ENCODE data around the gene COL28A1. TPM values are rescaled to one million over a fixed set of nuclear protein-coding genes. Genes with fewer than 3 reads are reported as not detected.
A peak's percentile ranks its signal among the peaks of the same experiment; 100 is the strongest.

Gene COL28A1
- total RNA-seq (2014; rRNA removed; shearing (Covaris generic)), result not detected in 2 replicates

- Histone ChIP-seq H3K27me3 (replicated peaks) (peaks cover 6% of the 10 kb centered on the region), H3K27ac (no peak within 1 kb of the TSS), H3K4me3 (no peak within 1 kb of the TSS), H3K36me3 (no peaks in the 10 kb centered on the region), H3K9me3 (replicated peaks) (no peaks in the 10 kb centered on the region), H3K4me1 (replicated peaks) (no peaks in the 10 kb centered on the region)
- no peak for DNase-seq (ENCODE audit: low read depth in 1 of 2, low spot score in 2 of 2)
Measured at GRCh38 chr7:7535691-7536090, at the start of gene COL28A1. Gene COL28A1 (minus strand): TSS chr7:7535873. CDS start chr7:7532875, 2,998 bp downstream.

GRCh38 chr7:7584653-7585052 is 49.0 kb upstream of the COL28A1 start:
- Histone ChIP-seq H3K4me1 (replicated peaks) (no peaks in the 10 kb centered on the region), H3K36me3 (peaks cover 8% of the 10 kb centered on the region), H3K27me3 (replicated peaks) (no peaks in the 10 kb centered on the region), H3K9me3 (replicated peaks) (no peaks in the 10 kb centered on the region), H3K27ac (no peak overlapping the region), H3K4me3 (no peak overlapping the region)
- no peak for DNase-seq (ENCODE audit: low read depth in 1 of 2, low spot score in 2 of 2)

- Histone ChIP-seq H3K27me3 (replicated peaks) (no peaks in the 10 kb centered on the region), H3K4me1 (replicated peaks) (no peaks in the 10 kb centered on the region), H3K27ac (no peak overlapping the region), H3K36me3 (peaks cover 8% of the 10 kb centered on the region), H3K4me3 (no peak overlapping the region), H3K9me3 (replicated peaks) (no peaks in the 10 kb centered on the region)
- no peak for DNase-seq (ENCODE audit: low read depth in 1 of 2, low spot score in 2 of 2)
Measured at GRCh38 chr7:7583731-7584130, 48.1 kb upstream of the COL28A1 start.

GRCh38 chr7:7582596-7582995 is 46.9 kb upstream of the COL28A1 start:
- H3K9me3 ChIP-seq (replicated peaks), result no peaks in the 10 kb centered on the region
- no peaks in the 10 kb centered on the region for H3K27me3 ChIP-seq (replicated peaks)
- peaks cover 8% of the 10 kb centered on the region for H3K36me3 ChIP-seq
- no peak for DNase-seq (ENCODE audit: low read depth in 1 of 2, low spot score in 2 of 2)
- no peak overlapping the region for H3K4me3 ChIP-seq
- no peak overlapping the region for H3K27ac ChIP-seq
- H3K4me1 ChIP-seq (replicated peaks), result no peaks in the 10 kb centered on the region

- peaks cover 8% of the 10 kb centered on the region for H3K36me3 ChIP-seq
- H3K27me3 ChIP-seq (replicated peaks), result no peaks in the 10 kb centered on the region
- DNase-seq (ENCODE audit: low read depth in 1 of 2, low spot score in 2 of 2), result no peak
- H3K4me1 ChIP-seq (replicated peaks), result no peaks in the 10 kb centered on the region
- H3K27ac ChIP-seq, result no peak overlapping the region
- no peaks in the 10 kb centered on the region for H3K9me3 ChIP-seq (replicated peaks)
- no peak overlapping the region for H3K4me3 ChIP-seq
Measured at GRCh38 chr7:7581531-7582179, 46.0 kb upstream of the COL28A1 start.

GRCh38 chr7:7579638-7580037 is 44.0 kb upstream of the COL28A1 start:
- H3K36me3 ChIP-seq, result peaks cover 11% of the 10 kb centered on the region
- no peaks in the 10 kb centered on the region for H3K27me3 ChIP-seq (replicated peaks)
- H3K9me3 ChIP-seq (replicated peaks), result no peaks in the 10 kb centered on the region
- H3K27ac ChIP-seq, result no peak overlapping the region
- no peak overlapping the region for H3K4me3 ChIP-seq
- no peak for DNase-seq (ENCODE audit: low read depth in 1 of 2, low spot score in 2 of 2)
- H3K4me1 ChIP-seq (replicated peaks), result no peaks in the 10 kb centered on the region

- Histone ChIP-seq H3K27ac (no peak overlapping the region), H3K36me3 (peaks cover 17% of the 10 kb centered on the region), H3K4me3 (no peak overlapping the region), H3K9me3 (replicated peaks) (no peaks in the 10 kb centered on the region), H3K27me3 (replicated peaks) (no peaks in the 10 kb centered on the region), H3K4me1 (replicated peaks) (no peaks in the 10 kb centered on the region)
- DNase-seq (ENCODE audit: low read depth in 1 of 2, low spot score in 2 of 2), result no peak
Measured at GRCh38 chr7:7577888-7578287, 42.2 kb upstream of the COL28A1 start.

GRCh38 chr7:7576344-7576743 is 40.7 kb upstream of the COL28A1 start:
- Histone ChIP-seq H3K27me3 (replicated peaks) (no peaks in the 10 kb centered on the region), H3K4me1 (replicated peaks) (no peaks in the 10 kb centered on the region), H3K27ac (no peak overlapping the region), H3K9me3 (replicated peaks) (no peaks in the 10 kb centered on the region), H3K4me3 (no peak overlapping the region), H3K36me3 (peaks cover 21% of the 10 kb centered on the region)
- no peak for DNase-seq (ENCODE audit: low read depth in 1 of 2, low spot score in 2 of 2)

GRCh38 chr7:7573701-7574100 is 38.0 kb upstream of the COL28A1 start:
- no peaks in the 10 kb centered on the region for H3K4me1 ChIP-seq (replicated peaks)
- no peak overlapping the region for H3K4me3 ChIP-seq
- DNase-seq (ENCODE audit: low read depth in 1 of 2, low spot score in 2 of 2), result no peak
- peaks cover 32% of the 10 kb centered on the region for H3K36me3 ChIP-seq
- H3K27ac ChIP-seq, result no peak overlapping the region
- no peaks in the 10 kb centered on the region for H3K27me3 ChIP-seq (replicated peaks)
- no peaks in the 10 kb centered on the region for H3K9me3 ChIP-seq (replicated peaks)

- H3K4me1 ChIP-seq (replicated peaks), result peaks cover 16% of the 10 kb centered on the region
- no peak for DNase-seq (ENCODE audit: low read depth in 1 of 2, low spot score in 2 of 2)
- no peaks in the 10 kb centered on the region for H3K9me3 ChIP-seq (replicated peaks)
- H3K27me3 ChIP-seq (replicated peaks), result no peaks in the 10 kb centered on the region
- peaks cover 37% of the 10 kb centered on the region for H3K36me3 ChIP-seq
- H3K27ac ChIP-seq, result no peak overlapping the region
- no peak overlapping the region for H3K4me3 ChIP-seq
Measured at GRCh38 chr7:7570584-7570983, 34.9 kb upstream of the COL28A1 start.

- Histone ChIP-seq H3K9me3 (replicated peaks) (no peaks in the 10 kb centered on the region), H3K36me3 (peaks cover 34% of the 10 kb centered on the region), H3K27ac (no peak overlapping the region), H3K4me3 (no peak overlapping the region), H3K4me1 (replicated peaks) (peaks cover 24% of the 10 kb centered on the region), H3K27me3 (replicated peaks) (no peaks in the 10 kb centered on the region)
- no peak for DNase-seq (ENCODE audit: low read depth in 1 of 2, low spot score in 2 of 2)
Measured at GRCh38 chr7:7569615-7570014, 33.9 kb upstream of the COL28A1 start.

GRCh38 chr7:7569081-7569527 is 33.4 kb upstream of the COL28A1 start:
- Histone ChIP-seq H3K4me1 (replicated peaks) (peaks cover 30% of the 10 kb centered on the region), H3K27me3 (replicated peaks) (no peaks in the 10 kb centered on the region), H3K9me3 (replicated peaks) (no peaks in the 10 kb centered on the region), H3K4me3 (no peak overlapping the region), H3K27ac (no peak overlapping the region), H3K36me3 (peaks cover 34% of the 10 kb centered on the region)
- DNase-seq (ENCODE audit: low read depth in 1 of 2, low spot score in 2 of 2), result no peak

GRCh38 chr7:7568553-7568952 is 32.9 kb upstream of the COL28A1 start:
- peaks cover 35% of the 10 kb centered on the region for H3K4me1 ChIP-seq (replicated peaks)
- peaks cover 31% of the 10 kb centered on the region for H3K36me3 ChIP-seq
- H3K27ac ChIP-seq, result no peak overlapping the region
- no peaks in the 10 kb centered on the region for H3K27me3 ChIP-seq (replicated peaks)
- DNase-seq (ENCODE audit: low read depth in 1 of 2, low spot score in 2 of 2), result no peak
- no peaks in the 10 kb centered on the region for H3K9me3 ChIP-seq (replicated peaks)
- H3K4me3 ChIP-seq, result no peak overlapping the region

GRCh38 chr7:7567898-7568531 is 32.3 kb upstream of the COL28A1 start:
- Histone ChIP-seq H3K4me3 (peak overlapping the region; percentile 95), H3K9me3 (replicated peaks) (no peaks in the 10 kb centered on the region), H3K27me3 (replicated peaks) (no peaks in the 10 kb centered on the region), H3K36me3 (peaks cover 25% of the 10 kb centered on the region), H3K27ac (no peak overlapping the region), H3K4me1 (replicated peaks) (peaks cover 38% of the 10 kb centered on the region)
- DNase-seq (ENCODE audit: low read depth in 1 of 2, low spot score in 2 of 2), result no peak
